ENCODE results near the gene LARP4B. TPM values are rescaled to one million over a fixed set of nuclear protein-coding genes. Genes with fewer than 3 reads are reported as not detected.

LARP4B gene
- total and polyA plus RNA-seq, 2 donors from 2014 or later, result 12.9 to 96.6 TPM

DNA sequence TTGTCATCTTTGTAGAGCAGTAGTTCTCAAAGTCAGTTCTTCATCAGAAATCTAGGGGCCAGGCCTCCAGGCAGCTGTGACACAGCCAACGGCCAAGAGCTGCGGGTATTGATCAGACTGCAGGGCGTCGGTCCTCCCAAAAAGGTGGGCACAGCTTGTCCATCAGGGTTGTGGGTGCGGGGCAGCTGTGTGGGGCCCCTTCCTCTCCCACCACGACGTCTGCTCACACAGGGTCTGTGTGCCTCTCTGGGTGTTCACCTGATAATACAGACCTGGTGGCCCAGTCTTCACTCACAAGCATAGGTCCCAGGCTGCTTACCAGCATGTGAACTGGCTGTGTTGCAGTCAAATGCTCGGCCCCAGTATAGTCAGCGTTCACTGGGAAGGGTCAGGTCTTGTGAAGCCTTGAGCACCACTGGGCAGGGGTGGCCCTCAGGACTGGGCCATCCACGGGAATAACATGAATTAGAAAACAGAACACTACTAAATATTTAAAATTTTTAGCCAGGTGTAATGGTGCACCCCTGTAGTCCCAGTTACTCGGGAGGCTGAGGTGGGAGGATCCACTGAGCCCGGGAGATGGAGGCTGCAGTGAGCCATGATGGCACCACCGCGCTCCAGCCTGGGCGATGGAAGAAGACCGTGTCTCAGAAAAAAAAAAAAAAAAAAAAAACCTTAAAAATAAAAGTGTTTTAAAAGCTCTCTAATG is 139.3 kb downstream of the LARP4B start:
- no peak overlapping the region for H3K27ac ChIP-seq (ENCODE audit: low read depth in 2 of 2, low read length in 2 of 2)
- DNase-seq (no peak), FAIRE-seq (no peak)

DNA sequence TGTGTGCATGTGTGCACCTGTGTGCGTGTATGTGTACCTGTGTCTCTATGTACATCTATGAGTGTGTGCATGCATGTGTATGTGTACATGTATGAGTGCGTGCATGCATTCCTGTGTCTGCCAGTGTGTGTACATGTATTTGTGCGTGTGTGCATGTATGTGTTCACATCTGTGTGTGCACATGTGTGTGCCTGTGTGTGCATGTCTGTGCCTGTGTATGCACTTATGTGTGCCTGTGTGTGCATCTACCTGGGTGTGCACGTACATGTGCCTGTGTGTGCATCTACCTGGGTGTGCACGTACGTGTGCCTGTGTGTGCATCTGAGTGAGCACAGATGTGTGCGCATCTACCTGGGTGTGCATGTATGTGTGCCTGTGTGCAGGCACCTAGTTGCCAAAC is 139.9 kb downstream of the LARP4B start:
- Histone ChIP-seq H3K4me1 (ENCODE audit: control insufficient read depth in 2 of 3, insufficient read depth in 2 of 3, low read depth in 1 of 3, low read length in 3 of 3) (peaks cover 0 to 14% (median 0%) of the 10 kb centered on the region in 3 donors), H3K9me3 (ENCODE audit: control insufficient read depth in 2 of 3, insufficient read depth in 1 of 3, low read length in 3 of 3) (peaks cover 0 to 2% (median 0%) of the 10 kb centered on the region in 3 donors), H3K27me3 (ENCODE audit: control insufficient read depth, insufficient read depth, low read length) (no peaks in the 10 kb centered on the region), H3K36me3 (ENCODE audit: control insufficient read depth in 2 of 3, insufficient read depth in 3 of 3, low read length in 3 of 3) (no peaks in the 10 kb centered on the region), H3K4me3 (ENCODE audit: low read length in 3 of 3) (no peak overlapping the region), H3K9ac (ENCODE audit: low read length in 3 of 3) (no peak overlapping the region), H3K27ac (ENCODE audit: low read depth in 2 of 2, low read length in 2 of 2) (no peak overlapping the region)
- intact Hi-C loops (cut with DNase I), result loop anchor here (5.0 kb wide), 1 partner anchor 279 kb away; no protein-coding TSS in a partner anchor
- no peak for FAIRE-seq
- DNase-seq, result peak in 1 of 5 donors; percentile 22
- TF ChIP-seq, protein P1, sequence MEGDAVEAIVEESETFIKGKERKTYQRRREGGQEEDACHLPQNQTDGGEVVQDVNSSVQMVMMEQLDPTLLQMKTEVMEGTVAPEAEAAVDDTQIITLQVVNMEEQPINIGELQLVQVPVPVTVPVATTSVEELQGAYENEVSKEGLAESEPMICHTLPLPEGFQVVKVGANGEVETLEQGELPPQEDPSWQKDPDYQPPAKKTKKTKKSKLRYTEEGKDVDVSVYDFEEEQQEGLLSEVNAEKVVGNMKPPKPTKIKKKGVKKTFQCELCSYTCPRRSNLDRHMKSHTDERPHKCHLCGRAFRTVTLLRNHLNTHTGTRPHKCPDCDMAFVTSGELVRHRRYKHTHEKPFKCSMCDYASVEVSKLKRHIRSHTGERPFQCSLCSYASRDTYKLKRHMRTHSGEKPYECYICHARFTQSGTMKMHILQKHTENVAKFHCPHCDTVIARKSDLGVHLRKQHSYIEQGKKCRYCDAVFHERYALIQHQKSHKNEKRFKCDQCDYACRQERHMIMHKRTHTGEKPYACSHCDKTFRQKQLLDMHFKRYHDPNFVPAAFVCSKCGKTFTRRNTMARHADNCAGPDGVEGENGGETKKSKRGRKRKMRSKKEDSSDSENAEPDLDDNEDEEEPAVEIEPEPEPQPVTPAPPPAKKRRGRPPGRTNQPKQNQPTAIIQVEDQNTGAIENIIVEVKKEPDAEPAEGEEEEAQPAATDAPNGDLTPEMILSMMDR (IDR thresholded peaks at IDR 0.05; ENCODE audit: borderline replicate concordance, extremely low read depth, insufficient read depth), result no peak

More for the DNA sequence above, 139.3 kb downstream of the LARP4B start:
- Histone ChIP-seq H3K4me1 (ENCODE audit: control insufficient read depth in 2 of 3, insufficient read depth in 2 of 3, low read depth in 1 of 3, low read length in 3 of 3) (peaks cover 0 to 14% (median 0%) of the 10 kb centered on the region in 3 donors), H3K4me3 (ENCODE audit: low read length in 3 of 3) (no peak overlapping the region), H3K36me3 (ENCODE audit: control insufficient read depth in 2 of 3, insufficient read depth in 3 of 3, low read length in 3 of 3) (no peaks in the 10 kb centered on the region), H3K9me3 (ENCODE audit: control insufficient read depth in 2 of 3, insufficient read depth in 1 of 3, low read length in 3 of 3) (peaks cover 0 to 2% (median 0%) of the 10 kb centered on the region in 3 donors), H3K9ac (ENCODE audit: low read length in 3 of 3) (no peak overlapping the region), H3K27me3 (ENCODE audit: control insufficient read depth, insufficient read depth, low read length) (no peaks in the 10 kb centered on the region)
- intact Hi-C loops (cut with DNase I), result loop anchor here (5.0 kb wide), 1 partner anchor 280 kb away; no protein-coding TSS in a partner anchor
- TF ChIP-seq, protein P1 (IDR thresholded peaks at IDR 0.05; ENCODE audit: borderline replicate concordance, extremely low read depth, insufficient read depth), result no peak

DNA sequence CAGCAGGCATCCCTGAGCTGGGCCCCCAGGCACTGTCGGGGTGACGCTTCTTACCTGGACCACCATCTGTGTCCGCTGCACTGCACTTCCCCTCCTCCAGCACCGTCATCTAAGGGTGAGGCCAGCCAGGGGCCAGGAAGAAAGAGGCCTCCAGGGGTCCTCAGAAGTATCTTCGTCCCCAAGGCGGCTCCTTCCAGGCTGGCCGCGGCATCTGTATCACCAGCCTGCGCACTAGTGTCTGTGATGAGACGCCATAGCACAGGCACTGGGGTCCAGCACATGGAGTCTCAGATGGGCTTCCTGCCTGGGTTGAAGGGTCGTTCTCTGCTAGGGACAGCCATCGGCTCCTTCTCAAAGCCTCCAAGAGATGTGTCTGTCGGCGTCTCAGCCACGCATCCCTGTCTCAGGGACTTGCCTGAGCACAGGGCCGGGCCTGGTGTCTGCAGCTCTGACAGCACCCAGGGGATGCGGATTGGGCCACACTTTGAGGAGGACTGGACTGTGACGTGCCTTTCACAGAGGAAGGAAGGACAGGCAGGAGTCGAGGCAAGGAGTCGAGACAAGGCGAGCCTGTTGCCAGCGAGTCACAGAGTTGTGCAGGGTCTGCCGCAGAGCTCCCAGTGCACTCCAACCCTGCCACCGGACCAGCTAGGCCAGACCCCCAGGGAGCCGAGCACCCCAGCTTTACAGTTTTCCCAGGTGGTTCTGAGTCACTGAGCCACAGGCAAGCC is 140.5 kb downstream of the LARP4B start:
- H3K9me3 ChIP-seq (ENCODE audit: control insufficient read depth in 2 of 3, insufficient read depth in 1 of 3, low read length in 3 of 3), result peaks cover 0 to 2% (median 0%) of the 10 kb centered on the region in 3 donors
- H3K9ac ChIP-seq (ENCODE audit: low read length in 3 of 3), result no peak overlapping the region
- no peak overlapping the region for H3K4me3 ChIP-seq (ENCODE audit: low read length in 3 of 3)
- intact Hi-C loops (cut with DNase I), result loop anchor here (5.0 kb wide), 1 partner anchor 279 kb away; no protein-coding TSS in a partner anchor
- H3K27ac ChIP-seq (ENCODE audit: low read depth in 2 of 2, low read length in 2 of 2), result no peak overlapping the region
- DNase-seq (peak in 1 of 5 donors; percentile 34), FAIRE-seq (no peak)
- no peaks in the 10 kb centered on the region for H3K36me3 ChIP-seq (ENCODE audit: control insufficient read depth in 2 of 3, insufficient read depth in 3 of 3, low read length in 3 of 3)
- TF ChIP-seq, protein P1 (IDR thresholded peaks at IDR 0.05; ENCODE audit: borderline replicate concordance, extremely low read depth, insufficient read depth), result no peak
- H3K27me3 ChIP-seq (ENCODE audit: control insufficient read depth, insufficient read depth, low read length), result no peaks in the 10 kb centered on the region
- H3K4me1 ChIP-seq (ENCODE audit: control insufficient read depth in 2 of 3, insufficient read depth in 2 of 3, low read depth in 1 of 3, low read length in 3 of 3), result peaks cover 0 to 14% (median 0%) of the 10 kb centered on the region in 3 donors

All from kidney (tissue), 14 donors.